Mammary epithelial cell (primary cell): ENCODE data around the gene FKBP10.

ENCODE experiments used
- EZH2 ChIP-seq: IDR thresholded peaks from 2 replicates; pipeline ENCODE4 v1.6.1; 2012; ENCODE audit warnings: low read length, inconsistent platforms, borderline replicate concordance
- TF ChIP-seq, protein P1 (sequence below), 2 donors: IDR thresholded peaks in 1 of 2; conservative IDR thresholded peaks in 1 of 2; 2 replicates each; pipeline ENCODE4 v1.5.1; 2011 to 2012; ENCODE audit warnings: inconsistent platforms in 2 of 2, low read length in 2 of 2, mild to moderate bottlenecking in 2 of 2, control low read depth in 1 of 2, low read depth in 1 of 2; ENCODE audit not compliant: insufficient read depth in 1 of 2; ENCODE audit errors: extremely low read depth in 1 of 2

DNA sequence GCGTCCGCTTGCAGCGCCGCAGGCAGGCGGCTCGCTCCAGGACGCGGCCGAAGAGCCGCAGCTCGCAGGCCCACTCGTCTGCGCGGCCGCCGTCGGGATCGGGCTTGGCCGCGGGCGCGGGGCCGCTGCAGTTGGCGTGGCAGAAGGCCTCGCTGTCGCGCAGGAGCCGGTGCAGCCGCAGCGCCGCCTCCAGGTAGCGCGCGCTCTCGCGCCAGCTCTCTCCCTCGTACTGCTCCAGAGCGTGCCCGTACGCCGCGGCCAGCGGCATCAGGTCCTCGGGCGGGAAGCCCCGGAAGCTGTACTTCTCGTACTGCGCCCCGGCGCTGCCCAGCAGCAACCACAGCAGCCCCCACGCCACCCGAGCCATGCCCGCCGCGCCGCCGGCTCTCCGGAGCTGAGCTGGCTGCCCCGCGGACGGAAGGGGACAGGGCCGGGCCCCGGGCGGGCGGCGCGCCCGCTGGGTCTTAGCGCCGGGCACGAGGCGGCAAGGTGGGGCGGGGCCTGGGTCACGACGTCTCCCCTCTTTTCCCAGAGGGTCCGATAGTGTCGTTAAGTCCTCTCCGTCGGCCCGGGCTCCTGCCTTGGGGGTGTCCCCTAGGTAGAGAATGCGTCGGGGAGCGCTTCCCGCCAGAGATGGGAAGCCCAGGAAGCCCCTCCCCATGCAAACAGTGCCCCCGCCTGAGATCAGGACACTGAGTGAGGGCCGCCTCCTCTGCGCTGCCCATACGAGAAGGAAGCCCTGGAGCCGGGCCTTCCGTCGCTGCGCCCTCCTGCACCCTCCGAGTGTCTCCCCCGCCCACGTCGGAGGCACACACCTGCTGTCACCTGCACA lies 1.0 kb upstream of the FKBP10 start, which contains the start of gene P3H4:
- TF ChIP-seq, protein P1, sequence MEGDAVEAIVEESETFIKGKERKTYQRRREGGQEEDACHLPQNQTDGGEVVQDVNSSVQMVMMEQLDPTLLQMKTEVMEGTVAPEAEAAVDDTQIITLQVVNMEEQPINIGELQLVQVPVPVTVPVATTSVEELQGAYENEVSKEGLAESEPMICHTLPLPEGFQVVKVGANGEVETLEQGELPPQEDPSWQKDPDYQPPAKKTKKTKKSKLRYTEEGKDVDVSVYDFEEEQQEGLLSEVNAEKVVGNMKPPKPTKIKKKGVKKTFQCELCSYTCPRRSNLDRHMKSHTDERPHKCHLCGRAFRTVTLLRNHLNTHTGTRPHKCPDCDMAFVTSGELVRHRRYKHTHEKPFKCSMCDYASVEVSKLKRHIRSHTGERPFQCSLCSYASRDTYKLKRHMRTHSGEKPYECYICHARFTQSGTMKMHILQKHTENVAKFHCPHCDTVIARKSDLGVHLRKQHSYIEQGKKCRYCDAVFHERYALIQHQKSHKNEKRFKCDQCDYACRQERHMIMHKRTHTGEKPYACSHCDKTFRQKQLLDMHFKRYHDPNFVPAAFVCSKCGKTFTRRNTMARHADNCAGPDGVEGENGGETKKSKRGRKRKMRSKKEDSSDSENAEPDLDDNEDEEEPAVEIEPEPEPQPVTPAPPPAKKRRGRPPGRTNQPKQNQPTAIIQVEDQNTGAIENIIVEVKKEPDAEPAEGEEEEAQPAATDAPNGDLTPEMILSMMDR (conservative IDR thresholded peaks at IDR 0.05 in 1 of 2, IDR thresholded peaks at IDR 0.05 in 1 of 2; ENCODE audit: extremely low read depth in 1 of 2, insufficient read depth in 1 of 2, low read depth in 1 of 2, low read length in 2 of 2): peak; percentile 39 to 79
- no peak for TF ChIP-seq EZH2
